ENCODE results near the gene AP2A2. TPM values are rescaled to one million over a fixed set of nuclear protein-coding genes. Genes with fewer than 3 reads are reported as not detected.
A peak's percentile ranks its signal among the peaks of the same experiment; 100 is the strongest.

The AP2A2 gene
- total RNA-seq, 1 experiment from 2014 or later = 29.6 TPM

GRCh38 chr11:1041149-1041467 is 115.4 kb downstream of the AP2A2 start:
- intact Hi-C loops (cut with micrococcal nuclease) = no loop called here
- H3K9me2 ChIP-seq (replicated peaks; ENCODE audit: low read length) = no peaks in the 10 kb centered on the region
- H3K9me3 ChIP-seq (ENCODE audit: low read length) = no peaks in the 10 kb centered on the region
- POLR2A ChIA-PET (ENCODE audit: unreplicated experiment) = no interaction called here
- ATAC-seq (0 out of 2 replicates have a peak, but pooled peaks have one; percentile 1), DNase-seq (no peak)
- no peak for TF ChIP-seq EZH2 (IDR thresholded peaks at IDR 0.05; ENCODE audit: low read length, unreplicated experiment)
- no peak overlapping the region for H2AFZ ChIP-seq (ENCODE audit: low read length)
- H3K79me2 ChIP-seq (ENCODE audit: low read length) = no peaks in the 10 kb centered on the region
- H3K4me1 ChIP-seq (ENCODE audit: insufficient read depth, low read length) = peaks cover 26% of the 10 kb centered on the region
- H3F3A ChIP-seq (ENCODE audit: low read length, unreplicated experiment) = no peaks in the 10 kb centered on the region
- no peaks in the 10 kb centered on the region for H3K27me3 ChIP-seq (ENCODE audit: low read length)
- peak overlapping the region; percentile 63 for H3K9ac ChIP-seq (ENCODE audit: low read length)
- BruUV-seq (replicated peaks) = no TSS peak
- CTCF ChIA-PET = no interaction called here
- no peaks in the 10 kb centered on the region for H4K20me1 ChIP-seq (ENCODE audit: low read length)
- H3K27ac ChIP-seq (ENCODE audit: low read length) = peak overlapping the region; percentile 73
- no peak overlapping the region for H3K4me3 ChIP-seq (ENCODE audit: low read length)
- no peaks in the 10 kb centered on the region for H3K36me3 ChIP-seq (ENCODE audit: low read depth, low read length)
- no peak overlapping the region for H3K4me2 ChIP-seq (ENCODE audit: low read length)

- no peaks in the 10 kb centered on the region for H3K36me3 ChIP-seq (ENCODE audit: low read depth, low read length)
- peak overlapping the region; percentile 73 for H3K27ac ChIP-seq (ENCODE audit: low read length)
- no peak overlapping the region for H3K4me2 ChIP-seq (ENCODE audit: low read length)
- peaks cover 26% of the 10 kb centered on the region for H3K4me1 ChIP-seq (ENCODE audit: insufficient read depth, low read length)
- ATAC-seq = peak; percentile 10
- no TSS peak for BruUV-seq (replicated peaks)
- peak overlapping the region; percentile 63 for H3K9ac ChIP-seq (ENCODE audit: low read length)
- CTCF ChIA-PET = interaction anchor here (0.9 kb wide), 1 partner anchor 12 kb away, joined by 8 read pairs; no protein-coding TSS in a partner anchor
- no peak for TF ChIP-seq EZH2 (IDR thresholded peaks at IDR 0.05; ENCODE audit: low read length, unreplicated experiment)
- no peak for TF ChIP-seq CTCF (conservative IDR thresholded peaks at IDR 0.05; ENCODE audit: low read depth, low read length)
- no peak for TF ChIP-seq EZH2phosphoT487 (IDR thresholded peaks at IDR 0.05; ENCODE audit: borderline replicate concordance, low read length)
- DNase-seq = peak; percentile 27
- intact Hi-C loops (cut with micrococcal nuclease) = no loop called here
- no peaks in the 10 kb centered on the region for H4K20me1 ChIP-seq (ENCODE audit: low read length)
- H3K27me3 ChIP-seq (ENCODE audit: low read length) = no peaks in the 10 kb centered on the region
- no peaks in the 10 kb centered on the region for H3K9me2 ChIP-seq (replicated peaks; ENCODE audit: low read length)
- no peaks in the 10 kb centered on the region for H3F3A ChIP-seq (ENCODE audit: low read length, unreplicated experiment)
- POLR2A ChIA-PET (ENCODE audit: unreplicated experiment) = no interaction called here
- no peak overlapping the region for H2AFZ ChIP-seq (ENCODE audit: low read length)
- no peaks in the 10 kb centered on the region for H3K79me2 ChIP-seq (ENCODE audit: low read length)
- H3K9me3 ChIP-seq (ENCODE audit: low read length) = no peaks in the 10 kb centered on the region
- no peak overlapping the region for H3K4me3 ChIP-seq (ENCODE audit: low read length)
These were observed 115.8 kb downstream of the AP2A2 start for GRCh38 chr11:1041471-1041870.

- no peaks in the 10 kb centered on the region for H3K9me3 ChIP-seq (ENCODE audit: low read length)
- no peak overlapping the region for H2AFZ ChIP-seq (ENCODE audit: low read length)
- no peaks in the 10 kb centered on the region for H3K79me2 ChIP-seq (ENCODE audit: low read length)
- 0 out of 2 replicates have a peak, but pooled peaks have one; percentile 5 for ATAC-seq
- peak overlapping the region; percentile 73; the same call in 1 of the 2 replicates for H3K27ac ChIP-seq (ENCODE audit: low read length)
- H3K4me2 ChIP-seq (ENCODE audit: low read length) = no peak overlapping the region
- H3F3A ChIP-seq (ENCODE audit: low read length, unreplicated experiment) = no peaks in the 10 kb centered on the region
- H3K4me3 ChIP-seq (ENCODE audit: low read length) = no peak overlapping the region
- H3K36me3 ChIP-seq (ENCODE audit: low read depth, low read length) = no peaks in the 10 kb centered on the region
- TF ChIP-seq EZH2 (IDR thresholded peaks at IDR 0.05; ENCODE audit: low read length, unreplicated experiment) (no peak), CTCF (conservative IDR thresholded peaks at IDR 0.05; ENCODE audit: low read depth, low read length) (no peak), EZH2phosphoT487 (IDR thresholded peaks at IDR 0.05; ENCODE audit: borderline replicate concordance, low read length) (no peak)
- intact Hi-C loops (cut with micrococcal nuclease) = no loop called here
- DNase-seq = no peak
- H3K9me2 ChIP-seq (replicated peaks; ENCODE audit: low read length) = no peaks in the 10 kb centered on the region
- POLR2A ChIA-PET (ENCODE audit: unreplicated experiment) = no interaction called here
- CTCF ChIA-PET = interaction anchor here (0.9 kb wide), 1 partner anchor 11 kb away, joined by 8 read pairs; no protein-coding TSS in a partner anchor
- no peaks in the 10 kb centered on the region for H4K20me1 ChIP-seq (ENCODE audit: low read length)
- peak overlapping the region; percentile 63; the same call in 1 of the 2 replicates for H3K9ac ChIP-seq (ENCODE audit: low read length)
- no peaks in the 10 kb centered on the region for H3K27me3 ChIP-seq (ENCODE audit: low read length)
- BruUV-seq (replicated peaks) = no TSS peak
- H3K4me1 ChIP-seq (ENCODE audit: insufficient read depth, low read length) = peaks cover 26% of the 10 kb centered on the region
These were observed 116.4 kb downstream of the AP2A2 start for GRCh38 chr11:1041936-1042608.

Measured in PC-3 (cell line).